Kidney capillary endothelial cell (primary cell): ENCODE measurements around the gene XPO6.

Source experiments
- DNase-seq: peaks from one replicate; pipeline ENCODE4 v3.0.0-alpha.2; 2018; ENCODE audit warnings: low spot score

The XPO6 gene

GRCh38 chr16:28089205-28089991 is 122.4 kb downstream of the XPO6 start:
- no peak for DNase-seq

DNA sequence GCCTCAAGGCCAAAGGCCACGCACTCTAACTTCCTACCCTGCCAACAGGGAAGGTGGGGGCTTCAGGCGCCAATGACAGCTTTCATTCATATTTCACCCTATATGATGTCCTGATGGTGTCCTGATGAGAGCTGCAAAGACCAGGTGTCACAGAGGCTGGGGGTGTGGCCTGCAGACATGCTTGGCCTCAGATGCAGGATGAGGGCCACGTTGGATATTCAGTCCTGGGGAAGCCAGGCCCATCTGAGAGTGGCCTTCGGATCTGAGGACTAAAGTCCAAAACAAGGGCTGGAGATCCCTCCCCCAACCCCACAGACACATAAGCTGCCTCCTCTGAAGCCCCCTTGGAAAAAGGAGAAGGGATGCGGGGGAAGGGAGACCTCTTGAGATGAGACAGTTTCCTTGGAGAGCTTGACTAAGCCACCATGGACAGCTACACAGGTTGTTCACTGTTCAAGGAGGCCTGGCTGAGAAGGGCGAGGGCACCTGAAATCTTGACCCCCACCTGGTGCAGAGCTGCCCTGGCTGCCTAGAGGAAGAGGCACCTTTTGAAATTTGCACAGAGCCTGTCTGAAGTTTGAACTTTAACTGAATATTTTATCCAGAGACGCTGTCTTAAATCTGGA is 124.0 kb downstream of the XPO6 start:
- DNase-seq: no peak

GRCh38 chr16:28087140-28087660 is 124.6 kb downstream of the XPO6 start:
- no peak for DNase-seq

GRCh38 chr16:28086186-28087139 is 125.3 kb downstream of the XPO6 start:
- no peak for DNase-seq

GRCh38 chr16:28085389-28086171 is 126.2 kb downstream of the XPO6 start:
- DNase-seq: no peak

DNA sequence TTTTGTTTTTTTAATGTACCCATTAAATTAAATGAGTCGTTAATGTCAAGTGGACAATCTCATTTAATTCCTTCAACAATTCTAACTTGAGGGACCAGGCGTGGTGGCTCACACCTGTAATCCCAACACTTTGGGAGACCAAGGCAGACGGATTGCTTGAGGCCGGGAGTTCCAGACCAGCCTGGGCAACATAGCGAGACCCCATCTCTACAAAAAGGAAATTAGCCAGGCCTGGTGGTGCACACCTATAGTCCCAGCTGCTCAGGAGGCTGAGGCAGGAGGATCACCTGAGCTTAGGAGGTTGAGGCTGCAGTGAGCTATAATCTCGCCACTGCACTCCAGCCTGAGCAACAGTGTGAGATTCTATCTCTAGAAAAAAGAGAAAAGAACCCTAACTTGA is 127.6 kb downstream of the XPO6 start:
- no peak for DNase-seq

DNA sequence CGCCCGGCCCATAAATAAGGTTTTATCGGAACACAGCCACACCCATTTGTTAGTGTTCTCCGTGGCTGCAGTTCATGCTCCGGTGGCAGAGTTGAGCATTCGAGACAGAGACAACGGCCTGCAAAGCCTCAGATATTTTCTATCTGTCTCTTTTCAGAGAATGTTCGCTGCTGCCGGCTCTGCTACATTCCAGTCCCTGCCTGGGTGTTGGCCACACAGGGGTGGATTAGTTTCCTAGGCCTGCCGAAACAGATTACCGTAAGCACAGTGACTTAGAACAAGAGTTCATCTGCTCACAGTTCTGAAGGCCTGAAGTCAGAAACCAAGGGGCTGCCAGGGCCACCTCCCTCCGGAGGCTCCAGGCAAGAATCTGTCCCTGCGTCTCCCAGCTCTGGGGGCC is 129.1 kb downstream of the XPO6 start:
- no peak for DNase-seq

- DNase-seq: no peak
Measured at GRCh38 chr16:28081391-28081968, 130.3 kb downstream of the XPO6 start.

- DNase-seq: no peak
Measured at GRCh38 chr16:28078261-28078660, 133.5 kb downstream of the XPO6 start.

DNA sequence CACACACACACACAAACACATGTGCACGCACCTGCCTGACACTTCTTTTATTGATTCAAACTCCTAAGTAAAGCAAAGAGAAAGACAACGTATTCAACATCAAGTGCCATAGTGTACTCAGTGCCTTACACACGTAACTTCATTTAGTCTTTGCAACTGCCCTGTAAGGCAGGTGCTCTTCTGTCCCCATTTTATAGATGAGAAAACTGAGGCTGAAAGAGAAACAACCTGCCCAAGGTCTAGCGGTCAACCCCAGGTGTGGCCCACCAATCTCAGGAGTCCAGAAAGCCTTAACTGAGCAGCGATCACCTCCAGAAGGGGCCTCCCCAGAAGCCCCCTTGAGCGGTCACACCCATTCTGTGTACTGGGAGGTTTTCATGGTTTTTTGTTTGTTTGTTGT is 137.9 kb downstream of the XPO6 start:
- no peak for DNase-seq

- DNase-seq: no peak
Measured at GRCh38 chr16:28072087-28072486, 139.7 kb downstream of the XPO6 start.

DNA sequence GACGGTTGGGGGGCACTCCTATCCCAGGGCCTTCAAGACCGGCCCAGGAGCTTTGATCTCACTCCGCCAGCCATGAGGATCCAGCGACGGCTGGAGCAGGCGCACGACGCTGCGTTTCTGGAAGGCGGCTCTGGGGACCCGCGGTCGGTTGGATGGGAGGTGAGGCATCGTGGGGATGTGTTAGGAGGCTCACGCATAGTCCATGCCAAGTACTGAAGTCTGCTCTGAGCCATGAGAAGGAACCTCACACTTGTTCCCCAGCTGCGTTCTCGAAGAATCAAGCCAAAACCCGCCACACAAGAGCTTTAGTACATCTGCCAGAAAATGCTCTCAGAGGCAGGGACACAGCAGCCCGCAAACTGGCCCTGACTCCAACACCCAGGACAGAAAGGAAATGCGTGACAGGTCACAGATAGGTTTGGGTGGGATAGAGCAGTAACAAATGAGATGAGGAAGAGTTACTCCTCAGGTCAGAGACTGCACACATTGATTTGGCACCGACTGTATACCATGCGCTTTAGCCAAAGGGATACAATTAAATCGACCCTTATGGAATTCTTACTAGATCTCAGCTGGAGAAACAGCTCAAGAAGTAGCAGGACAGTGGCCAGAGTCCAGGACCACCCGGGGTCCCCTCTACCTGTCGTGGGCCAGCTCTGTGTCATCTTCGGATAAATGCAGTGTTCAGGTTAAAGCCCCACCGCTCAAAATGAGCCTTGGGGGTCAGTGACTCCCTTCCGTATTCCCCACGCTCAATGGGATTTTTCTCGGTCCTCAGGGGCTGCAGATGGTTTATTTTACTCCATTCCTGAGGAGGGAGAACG is 141.6 kb downstream of the XPO6 start:
- DNase-seq: no peak

DNA sequence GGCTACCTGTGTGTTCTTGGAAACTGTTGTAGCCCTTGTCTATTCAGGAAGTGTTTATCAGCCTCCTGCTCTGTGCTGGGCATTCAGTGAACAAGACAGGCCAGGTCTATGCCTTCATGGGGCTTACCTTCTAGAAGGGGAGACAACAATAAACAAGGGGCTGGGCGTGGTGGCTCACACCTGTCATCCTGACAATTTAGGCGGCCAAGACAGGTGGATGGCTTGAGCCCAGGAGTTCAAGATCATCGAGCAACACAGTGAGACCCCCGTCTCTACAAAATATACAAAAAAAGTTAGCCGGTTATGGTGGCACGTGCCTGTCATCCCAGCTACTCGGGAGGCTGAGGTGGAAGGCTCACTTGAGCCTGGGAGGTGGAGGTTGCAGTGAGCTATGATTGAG is 142.8 kb downstream of the XPO6 start:
- DNase-seq: no peak

- no peak for DNase-seq
Measured at GRCh38 chr16:28067604-28068379, 144.0 kb downstream of the XPO6 start.

DNA sequence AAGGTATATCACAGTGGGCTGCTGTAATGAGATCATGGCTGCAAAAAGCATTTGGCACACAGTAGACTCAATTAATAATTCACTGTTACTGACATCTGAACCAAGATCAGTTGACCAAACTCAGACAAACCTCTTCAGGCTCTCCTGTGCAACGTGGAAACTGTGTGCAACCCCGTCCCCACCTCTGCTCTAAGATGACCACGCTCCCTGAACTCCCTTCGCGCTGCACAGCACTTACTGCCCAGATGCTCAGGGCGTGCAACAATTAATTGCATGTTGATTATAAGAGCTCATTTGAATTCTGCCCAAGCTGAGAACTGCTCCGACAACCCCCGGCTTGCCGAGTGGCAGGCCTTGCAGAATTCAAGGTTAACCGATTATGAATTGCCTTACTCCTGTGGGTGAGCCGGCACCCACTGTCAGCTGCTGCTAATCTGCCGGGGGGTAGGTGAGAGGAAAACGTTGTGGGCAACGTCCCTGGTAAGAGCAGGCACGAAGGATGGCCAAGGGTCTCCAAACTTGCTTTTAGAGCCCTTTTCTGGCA is 147.0 kb downstream of the XPO6 start:
- no peak for DNase-seq

DNA sequence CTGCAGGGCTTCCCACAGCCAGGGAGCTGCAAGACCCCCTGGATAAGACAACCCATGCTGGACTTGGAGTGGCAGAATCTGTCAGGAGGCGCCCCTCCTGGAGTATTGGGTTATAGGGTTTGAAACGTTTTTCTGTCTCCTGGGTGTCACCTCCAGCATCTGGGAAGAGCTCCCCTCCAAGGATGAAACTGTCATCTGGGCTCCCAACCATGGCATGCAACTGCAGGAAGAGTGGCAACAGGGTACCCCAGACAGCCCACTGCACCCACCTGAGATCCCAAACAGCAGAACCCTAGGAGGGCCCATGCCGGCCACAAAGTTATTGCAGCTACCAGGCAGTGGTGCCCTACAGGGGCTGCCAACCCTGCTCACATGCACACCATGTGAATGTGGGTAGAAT is 147.6 kb downstream of the XPO6 start:
- no peak for DNase-seq

DNA sequence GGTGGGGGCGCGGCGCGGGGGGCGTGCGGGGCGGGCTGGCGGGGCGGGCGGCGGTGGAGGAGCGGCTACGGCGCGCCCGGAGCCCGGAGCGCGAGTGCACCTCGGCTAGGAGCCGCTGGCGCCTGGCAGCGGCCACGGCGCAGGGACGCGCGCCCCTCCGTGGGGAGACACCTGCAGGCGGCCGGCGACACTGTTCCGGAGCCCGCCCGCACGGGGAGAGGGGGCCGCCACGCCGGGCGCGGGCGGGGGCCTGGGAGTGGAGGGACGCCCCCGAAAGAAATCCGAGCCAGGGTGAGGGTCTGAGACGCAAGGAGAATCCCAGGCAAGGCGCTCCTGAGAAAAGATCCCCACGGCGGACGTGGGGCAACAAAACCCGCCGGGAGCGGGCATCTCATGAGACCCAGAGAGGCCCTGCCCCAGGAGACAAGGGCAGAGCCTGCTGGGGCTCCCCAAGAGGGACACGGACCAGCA is 148.1 kb downstream of the XPO6 start, which contains the start of gene GSG1L:
Gene GSG1L (minus strand): TSS at position 124 of the 471 bp plus-strand sequence. CDS start 290 bp downstream, outside the sequence.
- no peak for DNase-seq

- peak; percentile 17 for DNase-seq
Measured at GRCh38 chr16:28062847-28063521, 148.8 kb downstream of the XPO6 start.
